22Rv1 (cell line): Measurements from ENCODE around the gene CHCHD5.

Source experiments
- H3K27ac ChIP-seq: fragments of 450-650 bp; 2 replicates; pipeline ENCODE4 v1.5.1; 2017
- ZFX ChIP-seq: fragments of 450-650 bp; IDR thresholded peaks from 2 replicates; pipeline ENCODE4 v1.6.1; 2017; ENCODE audit warnings: antibody characterized with exemption, borderline replicate concordance
- TF ChIP-seq, protein P1 (sequence below): fragments of 450-650 bp; IDR thresholded peaks from 2 replicates; pipeline ENCODE4 v1.5.1; 2017; ENCODE audit warnings: mild to moderate bottlenecking

Gene CHCHD5

DNA sequence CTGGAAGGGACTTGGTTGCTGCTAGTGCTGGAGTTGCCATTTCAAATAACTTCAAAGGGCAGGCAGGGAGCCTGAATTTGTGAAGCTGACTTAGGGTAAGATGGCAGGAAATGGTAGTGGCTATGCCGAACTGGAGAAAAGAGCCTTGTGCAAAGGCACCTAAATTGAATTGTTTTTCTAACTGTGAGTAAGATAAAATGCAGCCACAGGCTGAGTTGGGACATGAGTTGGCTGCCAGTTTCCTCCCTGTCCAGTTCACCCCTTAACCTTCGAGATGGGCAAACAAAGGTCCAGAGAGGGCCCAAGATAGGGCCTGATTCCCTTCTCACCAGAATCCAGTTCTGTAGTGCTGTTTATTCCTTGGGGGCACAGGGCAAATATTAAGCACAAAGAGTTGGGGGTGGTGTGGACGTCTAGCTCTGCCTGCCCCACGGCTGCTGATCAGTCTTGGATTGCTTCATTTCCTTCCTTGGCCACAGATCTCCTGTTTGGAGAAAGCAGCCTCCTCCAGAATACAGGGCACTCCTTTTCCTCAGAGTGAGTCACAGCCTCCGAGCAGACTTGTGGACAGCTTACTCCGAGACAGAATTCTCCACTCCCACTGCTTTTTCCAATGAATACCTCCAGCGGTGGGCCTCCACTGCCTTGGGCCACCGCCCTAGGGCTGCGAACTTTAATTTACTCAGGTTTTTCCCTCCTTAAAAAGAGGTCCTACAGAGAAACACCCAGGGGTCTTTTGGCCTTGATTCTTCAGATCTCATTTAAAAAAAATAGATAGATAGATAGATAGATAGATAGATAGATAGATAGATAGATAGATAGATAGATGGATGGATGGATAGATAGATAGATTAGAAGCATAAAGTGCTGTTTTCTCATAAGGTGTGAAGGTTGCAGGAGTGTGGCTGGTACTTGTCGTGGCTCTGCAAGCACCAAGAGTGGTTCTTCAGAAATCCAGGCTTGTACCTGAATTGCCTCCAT is 42.9 kb downstream of the CHCHD5 start:
- H3K27ac ChIP-seq, result no peak overlapping the region
- TF ChIP-seq, protein P1, sequence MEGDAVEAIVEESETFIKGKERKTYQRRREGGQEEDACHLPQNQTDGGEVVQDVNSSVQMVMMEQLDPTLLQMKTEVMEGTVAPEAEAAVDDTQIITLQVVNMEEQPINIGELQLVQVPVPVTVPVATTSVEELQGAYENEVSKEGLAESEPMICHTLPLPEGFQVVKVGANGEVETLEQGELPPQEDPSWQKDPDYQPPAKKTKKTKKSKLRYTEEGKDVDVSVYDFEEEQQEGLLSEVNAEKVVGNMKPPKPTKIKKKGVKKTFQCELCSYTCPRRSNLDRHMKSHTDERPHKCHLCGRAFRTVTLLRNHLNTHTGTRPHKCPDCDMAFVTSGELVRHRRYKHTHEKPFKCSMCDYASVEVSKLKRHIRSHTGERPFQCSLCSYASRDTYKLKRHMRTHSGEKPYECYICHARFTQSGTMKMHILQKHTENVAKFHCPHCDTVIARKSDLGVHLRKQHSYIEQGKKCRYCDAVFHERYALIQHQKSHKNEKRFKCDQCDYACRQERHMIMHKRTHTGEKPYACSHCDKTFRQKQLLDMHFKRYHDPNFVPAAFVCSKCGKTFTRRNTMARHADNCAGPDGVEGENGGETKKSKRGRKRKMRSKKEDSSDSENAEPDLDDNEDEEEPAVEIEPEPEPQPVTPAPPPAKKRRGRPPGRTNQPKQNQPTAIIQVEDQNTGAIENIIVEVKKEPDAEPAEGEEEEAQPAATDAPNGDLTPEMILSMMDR, result no peak
- no peak for TF ChIP-seq ZFX

DNA sequence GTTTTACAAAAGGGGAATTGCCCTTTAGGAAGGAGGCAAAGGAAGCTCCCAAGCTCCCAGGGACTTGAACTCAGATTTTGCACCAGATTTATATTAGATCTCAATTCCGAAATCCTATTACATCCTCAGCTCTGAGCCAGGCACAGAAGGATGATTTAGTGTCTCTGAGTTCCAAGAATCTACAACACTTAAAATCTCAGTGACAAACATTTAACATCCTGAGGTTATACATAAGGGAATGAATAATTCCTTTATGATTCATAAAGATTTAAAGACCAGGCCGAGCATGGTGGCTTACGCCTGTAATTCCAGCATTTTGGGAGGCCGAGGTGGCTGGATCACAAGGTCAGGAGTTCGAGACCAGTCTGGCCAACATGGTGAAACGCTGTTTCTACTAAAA is 44.8 kb downstream of the CHCHD5 start:
- TF ChIP-seq, protein P1, result no peak
- TF ChIP-seq ZFX, result no peak
- no peak overlapping the region for H3K27ac ChIP-seq

DNA sequence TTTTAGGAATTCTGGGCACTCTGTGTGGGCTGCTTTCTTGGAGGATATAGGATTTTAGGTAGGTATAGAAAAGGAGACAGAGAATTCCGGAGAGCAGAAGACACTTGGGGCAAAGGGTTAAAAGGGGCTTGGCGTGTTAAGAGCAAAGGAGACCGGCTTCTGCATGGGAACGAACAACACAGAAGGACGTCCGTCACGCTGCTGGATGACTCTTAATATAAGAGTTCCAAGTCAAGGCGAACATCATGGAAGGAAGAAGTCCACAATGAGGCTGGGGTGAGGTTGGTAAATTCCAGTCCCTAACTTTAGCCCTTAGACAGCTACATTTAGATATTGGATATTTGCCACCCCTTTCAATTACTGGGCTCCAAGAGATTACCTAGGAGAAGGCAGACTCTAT is 45.4 kb downstream of the CHCHD5 start:
- no peak overlapping the region for H3K27ac ChIP-seq
- no peak for TF ChIP-seq ZFX
- TF ChIP-seq, protein P1, result no peak

DNA sequence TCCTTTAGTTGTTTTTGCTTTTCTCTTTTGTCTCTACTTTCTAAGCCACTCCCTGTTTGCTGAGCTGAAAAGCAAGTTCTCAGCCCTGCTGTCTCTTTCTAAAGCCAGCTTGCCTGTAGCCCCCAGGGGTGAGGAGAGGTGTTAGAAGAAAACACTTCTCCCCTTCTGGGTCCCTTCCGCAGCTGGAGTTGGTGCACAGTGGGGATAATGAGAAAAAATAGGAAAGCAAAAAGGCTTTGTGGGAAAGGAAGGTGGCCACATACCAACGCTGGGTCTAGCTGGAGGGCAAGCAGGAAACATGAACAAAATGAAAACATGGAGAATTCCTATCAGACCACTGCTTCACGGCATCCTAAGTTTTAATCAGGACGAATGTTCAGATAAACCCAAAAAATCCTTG is 45.9 kb downstream of the CHCHD5 start:
- no peak overlapping the region for H3K27ac ChIP-seq

DNA sequence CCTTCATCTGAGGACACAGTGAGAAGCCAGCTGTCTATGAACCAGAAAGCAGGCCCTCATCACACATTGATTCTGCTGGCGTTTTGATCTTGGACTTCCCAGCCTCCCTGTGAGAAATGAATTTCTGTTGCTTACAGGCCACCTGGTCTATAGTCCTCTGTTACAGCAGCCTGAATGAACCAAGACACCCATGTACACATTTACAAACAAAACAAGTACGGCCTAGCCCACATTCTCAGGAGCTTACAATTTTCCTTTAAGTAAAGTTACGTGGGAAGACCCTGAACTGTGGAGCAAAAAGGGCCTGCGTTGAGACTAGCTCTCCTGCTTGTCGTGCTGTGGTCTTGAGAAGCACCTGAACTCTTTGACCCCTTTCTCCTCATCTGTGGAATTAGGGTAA is 49.3 kb downstream of the CHCHD5 start:
- H3K27ac ChIP-seq, result no peak overlapping the region
- TF ChIP-seq ZFX, result no peak

More for the DNA sequence above, 45.9 kb downstream of the CHCHD5 start:
- no peak for TF ChIP-seq ZFX
- TF ChIP-seq, protein P1, result no peak

DNA sequence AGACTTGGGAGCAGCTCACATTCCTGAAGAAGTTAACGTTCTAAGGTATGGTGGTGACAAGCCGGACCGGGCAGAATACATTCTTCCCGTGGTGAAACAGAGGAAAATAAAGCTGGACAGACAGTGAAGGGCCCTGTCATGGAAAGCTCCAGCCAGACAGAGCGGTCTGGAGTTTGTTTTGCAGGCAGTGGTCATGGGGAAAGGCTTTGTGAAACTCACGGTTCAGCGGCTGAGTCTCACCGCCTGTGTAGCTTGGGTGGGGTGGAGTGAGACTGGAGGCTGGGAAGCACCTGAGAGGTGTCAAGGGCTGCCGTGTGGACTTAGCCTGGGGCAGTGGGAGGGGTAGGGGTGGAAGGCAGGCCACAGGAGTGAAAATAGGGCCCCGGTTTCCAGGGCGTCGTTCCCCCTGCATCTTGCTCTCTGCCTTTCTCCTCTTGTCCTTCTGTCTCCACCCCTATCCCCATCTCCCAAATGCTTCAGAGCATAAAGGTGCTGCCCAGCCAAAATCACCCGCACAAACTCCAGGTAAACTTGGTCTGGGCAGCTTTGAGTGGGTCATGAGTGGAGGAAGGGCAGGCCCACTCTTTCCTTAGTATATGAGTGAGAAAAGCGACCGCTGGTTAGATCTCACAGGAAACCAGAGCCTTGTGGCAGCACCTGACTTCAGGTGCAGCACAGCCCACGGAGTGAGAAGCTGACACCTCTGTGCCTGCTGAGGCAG is 49.9 kb downstream of the CHCHD5 start:
- TF ChIP-seq, protein P1, result no peak
- no peak for TF ChIP-seq ZFX
- H3K27ac ChIP-seq, result no peak overlapping the region

DNA sequence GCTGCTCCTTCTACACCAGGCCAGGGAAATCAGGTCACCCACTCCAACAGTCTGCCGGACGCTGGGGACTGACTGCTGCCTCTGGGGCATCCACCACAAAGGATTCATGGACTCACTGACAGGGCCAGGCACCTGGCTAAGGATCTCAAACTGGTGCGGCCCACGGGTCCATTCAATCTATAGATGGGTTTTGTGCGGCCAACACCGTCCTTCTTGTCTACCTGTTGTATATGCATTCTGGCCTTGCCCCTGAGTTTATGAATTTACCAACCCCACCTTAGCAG is 50.4 kb downstream of the CHCHD5 start:
- TF ChIP-seq ZFX, result no peak
- TF ChIP-seq, protein P1, result no peak
- no peak overlapping the region for H3K27ac ChIP-seq
